GM11168 (cell line): ENCODE measurements around the gene TBC1D2.
"Not testable (repeated sequence)": the region's sequence is repeated elsewhere in the genome, so short reads cannot be mapped to it uniquely, and the experiment has no call there.

Source experiments
- in situ Hi-C: fragments of 300-500 bp; cut with MboI; formaldehyde crosslinking; loops from one replicate; pipeline ENCODE4 v1.12.0; 2022; ENCODE audit warnings: low sequenced_read_pairs; ENCODE audit not compliant: unreplicated experiment

The TBC1D2 gene

DNA sequence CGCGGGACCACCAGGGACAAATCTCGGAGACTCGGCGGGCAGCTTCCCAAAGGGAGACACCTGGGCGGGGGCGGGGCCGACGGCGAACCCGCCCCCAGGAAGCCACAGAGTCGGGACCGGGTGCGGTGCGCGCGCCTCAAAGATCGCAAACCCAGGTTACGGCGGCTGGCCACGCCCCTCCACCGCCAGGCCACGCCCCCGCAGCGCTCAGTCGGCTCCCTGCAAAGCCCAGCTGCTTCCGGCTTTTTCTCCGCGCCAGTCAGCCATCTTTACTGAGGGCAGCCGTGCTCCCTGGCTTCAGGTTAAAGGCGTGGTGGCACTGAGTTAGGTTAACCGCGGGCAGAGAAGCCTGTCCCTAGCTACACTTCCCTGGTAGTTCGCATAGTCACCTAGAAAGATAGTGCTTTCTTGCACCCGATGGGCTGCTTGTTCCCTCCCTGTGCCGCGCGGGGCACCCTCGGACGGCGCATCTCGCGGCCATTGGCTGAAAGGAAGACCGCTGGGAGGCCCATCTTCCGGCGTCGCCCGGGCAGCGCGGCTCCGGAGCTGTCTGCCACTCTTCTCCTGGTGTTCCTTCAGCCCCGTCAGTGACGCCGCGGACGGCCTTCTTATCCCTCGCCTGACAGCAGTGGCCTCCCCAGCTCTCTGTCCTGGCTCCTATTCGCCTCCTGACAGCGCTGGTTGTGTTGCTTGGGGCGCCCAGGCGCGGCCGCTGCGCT, at the start of gene TBC1D2:
TBC1D2 (minus strand) TSS at position 72 of the 719 bp plus-strand sequence. CDS start 108 bp downstream, outside the sequence.
- in situ Hi-C loops: no loop called here

DNA sequence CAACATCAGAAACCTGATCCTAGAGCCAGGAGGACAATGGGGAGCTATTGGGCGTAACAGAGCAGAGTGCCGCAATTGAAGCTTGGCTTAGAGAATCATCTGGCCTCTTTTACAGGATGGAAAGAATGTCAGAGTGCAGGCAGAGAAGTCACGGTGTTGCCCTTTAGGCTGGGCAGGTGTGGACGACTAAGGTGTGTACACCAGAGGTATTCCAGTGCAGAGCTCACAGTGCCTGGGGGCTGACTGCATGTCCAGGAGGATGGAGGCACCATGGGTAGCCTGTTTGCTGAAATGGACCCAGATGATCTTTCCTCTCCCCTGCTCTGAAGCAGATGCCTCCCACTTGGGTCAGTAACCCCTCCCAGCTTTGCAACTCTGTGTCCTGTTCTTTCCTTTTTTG, 48.9 kb upstream of the TBC1D2 start:
- in situ Hi-C loops: no loop called here

DNA sequence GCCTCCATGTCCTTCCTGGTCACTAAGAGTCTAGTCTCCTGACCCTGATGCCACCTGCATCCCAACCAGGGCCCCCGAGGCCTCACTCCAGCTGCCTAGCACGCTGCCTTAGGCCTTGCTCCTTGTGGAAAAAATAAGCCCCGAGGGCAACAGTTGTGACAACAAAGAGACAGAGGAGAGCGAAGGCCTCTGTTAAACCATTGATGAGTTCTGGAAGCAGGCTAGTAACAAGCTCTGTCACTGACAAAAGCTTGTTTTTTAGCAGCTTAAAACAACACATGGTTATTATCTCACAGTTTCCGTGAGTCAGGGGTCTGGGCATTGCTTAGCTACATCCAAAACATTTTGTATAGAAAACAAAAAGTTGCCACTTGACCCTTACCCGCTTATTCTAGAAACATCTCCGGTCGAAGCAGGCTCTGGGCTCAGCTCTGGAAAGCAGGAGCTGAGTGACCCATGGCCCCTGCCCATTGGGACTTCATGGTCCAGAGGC, 48.2 kb upstream of the TBC1D2 start:
- in situ Hi-C loops: no loop called here

- in situ Hi-C loops: no loop called here
Observed at GRCh38 chr9:98302938-98303632, 47.6 kb upstream of the TBC1D2 start.

GRCh38 chr9:98302150-98302549, 46.7 kb upstream of the TBC1D2 start:
- in situ Hi-C loops: no loop called here

- in situ Hi-C loops: no loop called here
Observed at GRCh38 chr9:98300611-98301010, 45.2 kb upstream of the TBC1D2 start.

DNA sequence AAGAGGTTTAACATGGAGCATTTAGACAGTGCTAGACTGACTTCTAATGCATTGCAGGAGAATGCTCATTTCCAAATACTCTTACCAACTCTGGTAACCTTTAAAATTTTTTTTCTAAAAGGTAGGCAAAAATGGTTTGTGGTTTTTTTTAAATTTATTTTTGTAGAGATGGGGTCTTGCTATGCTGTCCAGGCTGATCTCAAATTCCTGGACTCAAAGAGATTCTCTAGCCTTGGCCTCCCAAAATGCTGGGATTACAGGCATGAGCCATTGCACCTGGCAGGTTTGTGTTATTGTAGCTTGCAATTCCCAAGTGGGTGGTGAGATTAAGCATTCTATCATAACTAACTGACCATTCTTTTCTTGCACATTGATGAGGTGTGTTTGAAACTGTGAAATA, 43.0 kb upstream of the TBC1D2 start:
- in situ Hi-C loops: no loop called here

DNA sequence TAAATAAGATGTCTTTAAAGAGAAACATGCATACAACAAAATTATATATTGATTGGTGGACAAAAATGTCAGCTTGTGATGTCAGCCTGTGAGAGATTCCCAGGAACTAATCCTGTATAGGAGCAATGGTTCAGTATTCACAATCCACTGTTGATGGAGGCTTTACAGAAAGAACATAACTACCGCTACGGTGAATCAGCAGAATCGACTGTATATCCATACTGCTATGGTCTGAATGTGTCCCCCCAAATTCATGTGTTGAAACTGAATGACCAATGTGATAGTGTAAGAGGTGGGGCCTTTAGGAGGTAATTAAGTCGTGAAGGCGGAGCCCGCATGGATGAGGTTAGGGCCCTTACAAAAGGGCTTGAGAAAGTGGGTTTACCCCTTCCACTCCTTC, 40.4 kb upstream of the TBC1D2 start:
- in situ Hi-C loops: no loop called here

GRCh38 chr9:98291820-98292219, 36.4 kb upstream of the TBC1D2 start:
- in situ Hi-C loops: no loop called here

GRCh38 chr9:98290411-98290810, 35.0 kb upstream of the TBC1D2 start:
- in situ Hi-C loops: no loop called here

DNA sequence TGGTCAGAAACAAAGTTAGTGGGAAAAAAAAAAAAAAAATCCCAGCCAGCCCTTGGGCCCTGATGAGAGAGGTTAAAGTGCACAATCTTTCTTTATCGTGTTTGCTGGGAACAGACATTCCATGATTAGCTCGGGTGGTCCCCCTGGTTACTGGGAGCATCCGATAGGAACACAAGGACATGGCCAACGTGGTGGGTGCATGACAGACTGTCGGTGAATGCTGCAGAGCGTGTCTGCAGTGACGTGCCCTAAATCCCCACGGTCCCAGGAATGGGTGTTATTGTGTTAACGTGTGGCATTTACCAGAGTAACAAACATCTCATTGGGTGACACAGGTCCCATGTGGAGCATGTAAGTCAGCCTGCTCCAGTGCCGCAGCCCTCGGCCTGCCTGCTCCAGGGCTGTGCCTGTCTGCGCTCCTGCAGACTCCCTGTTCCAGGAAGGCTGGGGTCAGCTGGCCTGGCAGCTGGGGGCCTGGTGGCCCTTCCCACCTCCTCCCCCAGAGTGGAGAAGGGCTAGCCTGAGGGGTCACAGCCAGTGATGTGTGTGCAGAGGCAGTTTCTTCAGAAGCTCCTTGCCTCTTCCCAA, 34.3 kb upstream of the TBC1D2 start:
- in situ Hi-C loops: no loop called here

GRCh38 chr9:98288881-98289280, 33.4 kb upstream of the TBC1D2 start:
- in situ Hi-C loops: no loop called here

- in situ Hi-C loops: no loop called here
Observed at GRCh38 chr9:98287384-98287783, 31.9 kb upstream of the TBC1D2 start.

- in situ Hi-C loops: no loop called here
Observed at GRCh38 chr9:98285446-98285845, 30.0 kb upstream of the TBC1D2 start.

DNA sequence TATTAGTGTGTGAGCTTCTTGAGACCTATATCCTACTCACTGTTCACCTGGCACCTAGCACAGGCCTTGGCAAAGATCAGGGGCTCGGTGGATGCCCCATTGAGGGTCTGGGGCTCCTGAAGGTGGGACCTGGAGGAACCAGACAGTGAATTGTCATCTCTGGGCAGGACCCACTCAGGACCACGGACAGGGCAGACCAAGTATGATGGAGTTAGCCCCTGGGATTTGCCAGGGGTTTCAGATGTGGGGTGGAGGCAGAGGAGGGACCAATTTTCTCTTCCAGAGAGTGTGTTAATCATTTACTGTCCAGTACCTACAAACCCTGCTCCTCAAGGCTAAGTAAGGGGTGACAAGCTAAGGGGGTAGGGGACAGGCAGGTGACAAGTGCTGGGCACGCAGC, 29.3 kb upstream of the TBC1D2 start:
- in situ Hi-C loops: no loop called here

DNA sequence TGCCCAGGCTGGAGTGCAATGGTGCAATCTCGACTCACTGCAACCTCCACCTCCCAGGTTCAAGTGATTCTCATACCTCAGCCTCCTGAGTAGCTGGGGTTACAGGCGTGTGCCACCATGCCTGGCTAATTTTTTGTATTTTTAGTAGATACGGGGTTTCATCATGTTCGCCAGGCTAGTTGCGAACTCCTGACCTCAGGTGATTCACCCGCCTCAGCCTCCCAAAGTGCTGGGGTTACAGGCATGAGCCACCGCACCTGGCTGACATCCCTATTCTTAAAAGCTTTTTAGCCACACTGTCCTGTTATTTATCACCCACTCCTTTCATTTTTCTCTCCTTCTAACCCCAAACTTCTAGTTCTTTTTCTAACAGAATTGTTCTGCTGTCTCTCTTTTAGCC, 27.7 kb upstream of the TBC1D2 start:
- in situ Hi-C loops: not testable (repeated sequence)

GRCh38 chr9:98281281-98281680, 25.8 kb upstream of the TBC1D2 start:
- in situ Hi-C loops: no loop called here

GRCh38 chr9:98280574-98280973, 25.1 kb upstream of the TBC1D2 start:
- in situ Hi-C loops: no loop called here

DNA sequence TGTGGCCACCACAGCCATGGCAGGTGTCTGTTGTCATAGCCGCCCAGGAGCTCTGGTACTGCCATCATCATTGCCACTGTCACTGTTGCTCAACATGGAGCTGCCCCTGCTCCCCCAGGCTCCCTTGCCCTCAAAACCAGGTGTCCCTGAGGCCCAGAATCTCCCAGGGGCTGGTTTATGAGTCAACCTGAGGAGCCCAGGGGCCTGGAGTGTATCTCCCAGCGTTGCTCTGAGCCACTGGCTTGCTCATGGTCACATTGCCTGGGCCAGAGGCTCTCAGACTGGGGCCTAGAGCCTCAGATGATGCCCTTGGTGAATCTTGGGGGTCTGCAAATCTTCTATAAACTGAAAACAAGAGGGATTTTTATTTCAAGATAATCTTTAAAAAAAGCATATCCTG, 24.7 kb upstream of the TBC1D2 start:
- in situ Hi-C loops: no loop called here

- in situ Hi-C loops: no loop called here
Observed at GRCh38 chr9:98276907-98277469, 21.5 kb upstream of the TBC1D2 start.

DNA sequence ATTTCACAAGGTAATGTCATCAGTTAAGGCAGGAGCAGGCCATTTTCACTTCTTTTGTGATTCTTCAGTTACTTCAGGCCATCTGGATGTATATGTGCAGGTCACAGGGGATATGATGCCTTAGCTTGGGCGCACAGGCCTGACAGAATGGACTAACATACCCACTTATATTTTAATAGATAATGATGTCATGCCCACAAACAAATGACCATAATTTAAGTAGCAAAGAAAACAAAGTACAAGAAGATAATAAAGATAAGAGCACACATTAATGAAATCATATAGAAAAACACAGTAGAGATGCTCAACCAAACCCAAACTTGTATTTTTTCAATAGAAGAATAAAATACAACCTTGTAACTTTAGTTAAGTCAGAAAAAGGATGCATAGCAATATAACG, 19.7 kb upstream of the TBC1D2 start:
- in situ Hi-C loops: no loop called here
